GM23338 (cell line): Measurements from ENCODE around the gene CNOT4.

Experiments
- EZH2phosphoT487 ChIP-seq: fragments of 200-600 bp; sonication (generic); IDR thresholded peaks from one replicate; pipeline ENCODE4 v1.8.1; 2018; ENCODE audit warnings: antibody characterized with exemption; ENCODE audit not compliant: unreplicated experiment
- TF ChIP-seq, protein P1 (sequence below), 2 experiments: fragments of 200-600 bp in 1 of 2; sonication (generic) in 1 of 2; conservative IDR thresholded peaks; 2 replicates each; pipeline versions ENCODE4 v1.5.1 to v1.6.1; 2016 to 2017; ENCODE audit warnings: antibody characterized with exemption in 2 of 2, low read depth in 2 of 2, mild to moderate bottlenecking in 2 of 2, moderate library complexity in 1 of 2

DNA sequence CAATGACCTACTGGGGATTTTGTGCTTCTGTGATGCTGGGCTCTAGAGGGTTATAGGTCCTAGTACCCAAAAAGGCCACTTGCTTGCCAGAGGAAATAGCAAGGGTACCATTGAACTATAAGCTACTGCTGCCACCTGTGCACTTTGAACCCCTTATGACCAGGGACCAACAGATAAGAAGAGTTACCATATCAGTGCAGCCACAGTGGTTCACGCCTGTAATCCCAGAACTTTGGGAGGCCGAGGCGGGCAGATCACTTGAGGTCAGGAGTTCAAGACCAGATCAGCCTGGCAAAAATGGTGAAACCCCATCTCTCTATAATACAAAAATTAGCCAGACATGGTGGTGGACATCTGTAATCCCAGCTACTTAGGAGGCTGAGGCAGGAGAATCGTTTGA, 15.5 kb upstream of the CNOT4 start:
- TF ChIP-seq EZH2phosphoT487, result no peak
- TF ChIP-seq, protein P1, sequence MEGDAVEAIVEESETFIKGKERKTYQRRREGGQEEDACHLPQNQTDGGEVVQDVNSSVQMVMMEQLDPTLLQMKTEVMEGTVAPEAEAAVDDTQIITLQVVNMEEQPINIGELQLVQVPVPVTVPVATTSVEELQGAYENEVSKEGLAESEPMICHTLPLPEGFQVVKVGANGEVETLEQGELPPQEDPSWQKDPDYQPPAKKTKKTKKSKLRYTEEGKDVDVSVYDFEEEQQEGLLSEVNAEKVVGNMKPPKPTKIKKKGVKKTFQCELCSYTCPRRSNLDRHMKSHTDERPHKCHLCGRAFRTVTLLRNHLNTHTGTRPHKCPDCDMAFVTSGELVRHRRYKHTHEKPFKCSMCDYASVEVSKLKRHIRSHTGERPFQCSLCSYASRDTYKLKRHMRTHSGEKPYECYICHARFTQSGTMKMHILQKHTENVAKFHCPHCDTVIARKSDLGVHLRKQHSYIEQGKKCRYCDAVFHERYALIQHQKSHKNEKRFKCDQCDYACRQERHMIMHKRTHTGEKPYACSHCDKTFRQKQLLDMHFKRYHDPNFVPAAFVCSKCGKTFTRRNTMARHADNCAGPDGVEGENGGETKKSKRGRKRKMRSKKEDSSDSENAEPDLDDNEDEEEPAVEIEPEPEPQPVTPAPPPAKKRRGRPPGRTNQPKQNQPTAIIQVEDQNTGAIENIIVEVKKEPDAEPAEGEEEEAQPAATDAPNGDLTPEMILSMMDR (conservative IDR thresholded peaks at IDR 0.05; ENCODE audit: low read depth in 2 of 2), result no peak
